Endothelial cell of umbilical vein (primary cell): ENCODE data around the gene TBC1D5. TPM values are rescaled to one million over a fixed set of nuclear protein-coding genes. Genes with fewer than 3 reads are reported as not detected.

Source experiments
- BruUV-seq: library from RNA; stranded (reverse); fragments of 400-500 nt; replicated peaks from 2 replicates; lab custom pipeline; 2021; lab: Mats Ljungman, UMichigan
- CTCF ChIA-PET: fragments of 300-600, 350-600 bp; sonication (Branson Sonifier 250); formaldehyde crosslinking; loops from one replicate; lab custom pipeline; 2021; ENCODE audit warnings: antibody characterized with exemption, inconsistent platforms; lab: Charles Lee
- POLR2A ChIA-PET: fragments of 300-600, 350-600 bp; sonication (Branson Sonifier 250); formaldehyde crosslinking; loops from one replicate; lab custom pipeline; 2021; ENCODE audit warnings: antibody characterized with exemption, inconsistent platforms; lab: Charles Lee
- DNase-seq: peaks from one replicate; pipeline ENCODE4 v3.0.0-alpha.2; 2011; ENCODE audit warnings: low read depth, low spot score
- FAIRE-seq: peaks from 2 replicates; lab custom pipeline; 2011; peaks lifted over from hg19 to GRCh38; lab: Jason Lieb, UNC
- H2AFZ ChIP-seq: 2 replicates; pipeline ENCODE4 v1.6.0; 2012; ENCODE audit warnings: low read depth, low read length, control low read depth, inconsistent platforms
- H3K27ac ChIP-seq: 2 replicates; pipeline ENCODE4 v1.5.1; 2011; ENCODE audit warnings: low read depth, mild to moderate bottlenecking, control low read depth, low read length, moderate library complexity; ENCODE audit not compliant: insufficient read depth
- H3K27me3 ChIP-seq, 2 experiments: 2 replicates each; pipeline versions ENCODE4 v1.6.0 to v1.6.1; 2011; ENCODE audit warnings: low read length in 2 of 2, mixed read lengths in 1 of 2; ENCODE audit not compliant: control insufficient read depth in 2 of 2, insufficient read depth in 2 of 2
- H3K36me3 ChIP-seq, 2 experiments: 2 replicates in 1 of 2; 3 replicates in 1 of 2; pipeline ENCODE4 v1.5.1; 2011; ENCODE audit warnings: low read length in 2 of 2, mild to moderate bottlenecking in 1 of 2, moderate library complexity in 1 of 2; ENCODE audit not compliant: control insufficient read depth in 2 of 2, insufficient read depth in 2 of 2; ENCODE audit errors: extremely low read depth in 1 of 2
- H3K4me1 ChIP-seq: 3 replicates; pipeline ENCODE4 v1.5.1; 2011; ENCODE audit warnings: mild to moderate bottlenecking, low read length; ENCODE audit not compliant: control insufficient read depth, insufficient read depth; ENCODE audit errors: extremely low read depth
- H3K4me2 ChIP-seq: 2 replicates; pipeline ENCODE4 v1.6.1; 2011; ENCODE audit warnings: low read length, control low read depth, mixed read lengths; ENCODE audit not compliant: insufficient read depth
- H3K4me3 ChIP-seq, 3 experiments: fragments of 200-600 bp in 1 of 3; sonication (generic), shearing (Covaris generic) in 1 of 3; replicated peaks in 1 of 3; 2 replicates each; pipeline ENCODE4 v1.5.1; 2011 to 2016; ENCODE audit warnings: control low read depth in 3 of 3, low read length in 3 of 3, mild to moderate bottlenecking in 2 of 3, inconsistent platforms in 1 of 3, low read depth in 1 of 3, moderate library complexity in 1 of 3; ENCODE audit not compliant: insufficient read depth in 1 of 3
- H3K79me2 ChIP-seq: 2 replicates; pipeline ENCODE4 v1.6.0; 2012; ENCODE audit warnings: low read length, inconsistent platforms; ENCODE audit not compliant: control insufficient read depth, insufficient read depth
- H3K9ac ChIP-seq: replicated peaks from 2 replicates; pipeline ENCODE3; 2011; ENCODE audit warnings: low read length, control low read depth; ENCODE audit not compliant: insufficient read depth; ENCODE audit errors: extremely low read depth
- H3K9me1 ChIP-seq: replicated peaks from 3 replicates; pipeline ENCODE4 v1.6.0; 2011; ENCODE audit warnings: mild to moderate bottlenecking, low read length; ENCODE audit not compliant: control insufficient read depth, insufficient read depth; ENCODE audit errors: extremely low read depth
- H3K9me3 ChIP-seq: replicated peaks from 2 replicates; pipeline ENCODE4 v1.5.1; 2012; ENCODE audit warnings: low read length, inconsistent platforms; ENCODE audit not compliant: control insufficient read depth, insufficient read depth
- H4K20me1 ChIP-seq: replicated peaks from 2 replicates; pipeline ENCODE3; 2011; ENCODE audit warnings: mild to moderate bottlenecking, low read length; ENCODE audit not compliant: control insufficient read depth, insufficient read depth; ENCODE audit errors: extremely low read depth
- EZH2 ChIP-seq: IDR thresholded peaks from 2 replicates; pipeline ENCODE4 v1.6.1; 2012; ENCODE audit warnings: borderline replicate concordance, low read depth, mild to moderate bottlenecking, moderate library complexity, low read length, inconsistent platforms; ENCODE audit not compliant: severe bottlenecking
- FOS ChIP-seq: IDR thresholded peaks from 2 replicates; pipeline ENCODE4 v1.6.1; 2011; ENCODE audit warnings: mild to moderate bottlenecking, low read length, moderate library complexity, borderline replicate concordance; ENCODE audit not compliant: insufficient read depth
- GATA2 ChIP-seq: IDR thresholded peaks from 2 replicates; pipeline ENCODE4 v1.7.0; 2011; ENCODE audit warnings: low read depth, mild to moderate bottlenecking, moderate library complexity, mixed read lengths, low read length; ENCODE audit not compliant: insufficient read length, insufficient read depth
- JUN ChIP-seq: IDR thresholded peaks from 2 replicates; pipeline ENCODE4 v1.6.1; 2011; ENCODE audit warnings: borderline replicate concordance, low read depth; ENCODE audit not compliant: insufficient read length, insufficient read depth
- MYC ChIP-seq: IDR thresholded peaks from one replicate; pipeline ENCODE4 v1.6.1; 2011; ENCODE audit warnings: mild to moderate bottlenecking, low read depth, low read length
- POLR2A ChIP-seq: IDR thresholded peaks from 2 replicates; pipeline ENCODE4 v1.6.1; 2012; ENCODE audit warnings: low read depth, mild to moderate bottlenecking, control low read depth, low read length
- POLR2AphosphoS5 ChIP-seq: IDR thresholded peaks from 2 replicates; pipeline ENCODE4 v1.6.1; 2012; ENCODE audit warnings: low read depth, mild to moderate bottlenecking, control low read depth, low read length, moderate library complexity; ENCODE audit not compliant: insufficient read depth
- dilution Hi-C: fragments of 300-500 bp; cut with MboI; formaldehyde crosslinking; loops from one replicate; pipeline ENCODE4 v1.15.0; 2019; ENCODE audit warnings: low sequenced_read_pairs; ENCODE audit not compliant: extremely low pct_ligation_motif_present
- intact Hi-C: fragments of 100-400 bp; cut with micrococcal nuclease; formaldehyde crosslinking; loops from one replicate; pipeline ENCODE4 v1.10.0; 2022
- polyA plus RNA-seq, 4 experiments: library from polyadenylated mRNA; depleted of rRNA in 3 of 4; stranded (reverse) in 3 of 4; unstranded in 1 of 4; fragments of >200 nt; gene quantifications; 2 replicates each; pipeline versions ENCODE4 v1.2.1 to v1.2.3, GENCODE V29; 2011 to 2012; ENCODE audit warnings: missing spikeins in 1 of 4
- total RNA-seq: library from RNA; stranded (reverse); gene quantifications from 2 replicates; pipeline ENCODE4 v1.2.3, GENCODE V29; 2021
- TF ChIP-seq, protein P1 (sequence below): IDR thresholded peaks from 2 replicates; pipeline ENCODE4 v1.6.1; 2011; ENCODE audit not compliant: insufficient read depth, insufficient read length
- TF ChIP-seq, protein P2 (sequence below), 2 donors: IDR thresholded peaks; 1 replicate in 1 of 2; 2 replicates in 1 of 2; pipeline ENCODE4 v1.5.1; 2011; ENCODE audit warnings: low read length in 2 of 2, mild to moderate bottlenecking in 2 of 2, moderate library complexity in 2 of 2, control low read depth in 1 of 2, inconsistent platforms in 1 of 2, low read depth in 1 of 2; ENCODE audit not compliant: insufficient read depth in 1 of 2; ENCODE audit errors: extremely low read depth in 1 of 2

Gene TBC1D5
- total and polyA plus RNA-seq, 2 donors (not counting 3 experiments of a cell fraction or from before 2014, with no cell fraction given): 17.5 to 44.7 TPM

DNA sequence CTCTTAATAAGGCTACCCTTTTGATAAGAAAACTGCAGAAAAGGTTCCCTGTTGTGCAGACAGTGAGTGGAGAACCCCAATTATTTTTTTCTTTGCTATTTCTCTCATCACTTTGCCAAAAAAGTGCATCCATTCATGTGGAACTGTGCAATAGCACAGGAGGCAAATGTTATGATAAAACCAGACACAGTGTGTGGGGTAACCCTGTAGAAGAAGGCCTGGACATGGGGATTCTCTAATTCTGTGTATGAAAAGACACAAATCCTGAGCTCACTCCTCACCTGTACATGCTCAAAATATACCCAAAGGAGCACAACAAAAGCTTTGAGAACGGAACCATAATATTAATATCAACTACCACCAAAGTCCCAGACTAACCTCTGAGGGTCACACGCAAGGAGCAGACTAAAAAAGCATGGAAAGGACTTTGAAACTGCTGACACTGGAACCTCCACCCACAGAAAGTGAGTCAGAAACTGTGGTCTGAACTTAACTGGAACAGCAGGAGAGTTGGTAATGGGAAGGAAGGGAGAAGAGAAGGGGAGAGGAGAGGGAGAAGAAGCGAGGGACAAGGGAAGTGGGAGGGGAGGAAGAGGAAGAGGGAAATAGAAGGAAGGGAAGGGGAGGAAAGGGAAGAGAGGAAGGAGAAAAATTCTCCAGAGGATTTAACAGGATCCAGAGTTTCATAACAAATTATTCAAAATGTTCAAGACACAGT, 299.9 kb downstream of the TBC1D5 start:
- H3K27ac ChIP-seq: no peak overlapping the region
- no peaks in the 10 kb centered on the region for H3K36me3 ChIP-seq
- CTCF ChIA-PET: no interaction called here
- dilution Hi-C loops (loop anchor here (25.0 kb wide), 1 partner anchor 395 kb away; no protein-coding TSS in a partner anchor), intact Hi-C loops (no loop called here)
- no peak overlapping the region for H3K4me2 ChIP-seq
- POLR2A ChIA-PET: no interaction called here
- no TSS peak for BruUV-seq
- H3K9ac ChIP-seq: no peak overlapping the region
- no peaks in the 10 kb centered on the region for H3K9me1 ChIP-seq
- TF ChIP-seq, protein P1, sequence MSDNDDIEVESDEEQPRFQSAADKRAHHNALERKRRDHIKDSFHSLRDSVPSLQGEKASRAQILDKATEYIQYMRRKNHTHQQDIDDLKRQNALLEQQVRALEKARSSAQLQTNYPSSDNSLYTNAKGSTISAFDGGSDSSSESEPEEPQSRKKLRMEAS: no peak
- TF ChIP-seq GATA2: no peak
- TF ChIP-seq JUN: no peak
- TF ChIP-seq FOS: no peak
- TF ChIP-seq, protein P2, sequence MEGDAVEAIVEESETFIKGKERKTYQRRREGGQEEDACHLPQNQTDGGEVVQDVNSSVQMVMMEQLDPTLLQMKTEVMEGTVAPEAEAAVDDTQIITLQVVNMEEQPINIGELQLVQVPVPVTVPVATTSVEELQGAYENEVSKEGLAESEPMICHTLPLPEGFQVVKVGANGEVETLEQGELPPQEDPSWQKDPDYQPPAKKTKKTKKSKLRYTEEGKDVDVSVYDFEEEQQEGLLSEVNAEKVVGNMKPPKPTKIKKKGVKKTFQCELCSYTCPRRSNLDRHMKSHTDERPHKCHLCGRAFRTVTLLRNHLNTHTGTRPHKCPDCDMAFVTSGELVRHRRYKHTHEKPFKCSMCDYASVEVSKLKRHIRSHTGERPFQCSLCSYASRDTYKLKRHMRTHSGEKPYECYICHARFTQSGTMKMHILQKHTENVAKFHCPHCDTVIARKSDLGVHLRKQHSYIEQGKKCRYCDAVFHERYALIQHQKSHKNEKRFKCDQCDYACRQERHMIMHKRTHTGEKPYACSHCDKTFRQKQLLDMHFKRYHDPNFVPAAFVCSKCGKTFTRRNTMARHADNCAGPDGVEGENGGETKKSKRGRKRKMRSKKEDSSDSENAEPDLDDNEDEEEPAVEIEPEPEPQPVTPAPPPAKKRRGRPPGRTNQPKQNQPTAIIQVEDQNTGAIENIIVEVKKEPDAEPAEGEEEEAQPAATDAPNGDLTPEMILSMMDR (IDR thresholded peaks at IDR 0.05; ENCODE audit: extremely low read depth in 1 of 2, insufficient read depth in 1 of 2, low read depth in 1 of 2, low read length in 2 of 2): no peak
- TF ChIP-seq POLR2AphosphoS5: no peak
- no peak for TF ChIP-seq EZH2
- no peak for TF ChIP-seq POLR2A
- no peak for TF ChIP-seq MYC
- no peak for DNase-seq
- no peaks in the 10 kb centered on the region for H3K9me3 ChIP-seq
- H2AFZ ChIP-seq: no peak overlapping the region
- no peaks in the 10 kb centered on the region for H3K4me1 ChIP-seq
- H3K79me2 ChIP-seq: no peaks in the 10 kb centered on the region
- H3K27me3 ChIP-seq: no peaks in the 10 kb centered on the region
- H4K20me1 ChIP-seq: no peaks in the 10 kb centered on the region
- H3K4me3 ChIP-seq: no peak overlapping the region
- no peak for FAIRE-seq
